HG02852 (cell line): ENCODE results near the gene ELOA.
A peak's percentile ranks its signal among the peaks of the same experiment; 100 is the strongest.
"Not testable (repeated sequence)": the region's sequence is repeated elsewhere in the genome, so short reads cannot be mapped to it uniquely, and the experiment has no call there.

Experiments
- ATAC-seq: cut with Tn5 transposase; IDR thresholded peaks from one replicate; pipeline ENCODE4 v1.9.1; 2021; ENCODE audit warnings: mild to moderate bottlenecking, moderate library complexity; ENCODE audit not compliant: unreplicated experiment

Gene ELOA

DNA sequence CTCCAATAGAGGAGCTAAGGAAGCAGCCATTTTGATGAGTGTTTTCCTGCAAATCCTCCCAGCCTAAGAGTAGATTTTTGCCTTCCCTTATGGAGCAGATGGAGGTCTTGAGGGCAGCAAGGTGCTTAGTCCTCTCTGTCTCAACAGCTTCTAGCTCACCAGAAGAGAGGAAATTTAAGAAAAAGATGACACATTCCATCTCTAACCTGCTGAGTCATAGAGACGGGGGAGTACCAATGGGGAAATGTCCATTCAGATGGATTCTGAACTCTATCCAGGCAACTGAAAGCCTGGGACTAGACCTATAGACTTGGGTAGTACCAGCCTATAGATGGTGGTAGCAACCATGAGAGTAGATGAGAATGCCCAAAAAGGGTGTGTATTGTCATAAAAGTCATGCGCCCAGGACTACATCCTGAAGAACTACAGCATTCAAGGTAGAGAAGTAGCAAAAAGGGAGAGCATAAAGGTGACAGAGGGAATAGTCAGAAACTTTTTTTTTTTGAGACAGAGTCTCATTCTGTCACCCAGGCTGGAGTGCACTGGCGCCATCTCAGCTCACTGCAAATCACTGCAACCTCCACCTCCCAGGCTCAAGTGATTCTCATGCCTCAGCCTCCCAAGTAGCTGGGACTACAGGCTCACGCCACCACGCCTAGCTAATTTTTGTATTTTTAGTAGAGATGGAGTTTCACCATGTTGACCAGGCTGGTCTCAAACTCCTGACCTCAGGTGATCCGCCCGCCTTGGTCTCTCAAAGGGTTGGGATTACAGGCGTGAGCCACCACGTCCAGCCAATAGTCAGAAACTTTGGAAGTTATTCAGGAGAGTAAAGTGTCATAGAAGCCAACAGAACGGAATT lies 10.7 kb upstream of the ELOA start:
- ATAC-seq, result no peak

DNA sequence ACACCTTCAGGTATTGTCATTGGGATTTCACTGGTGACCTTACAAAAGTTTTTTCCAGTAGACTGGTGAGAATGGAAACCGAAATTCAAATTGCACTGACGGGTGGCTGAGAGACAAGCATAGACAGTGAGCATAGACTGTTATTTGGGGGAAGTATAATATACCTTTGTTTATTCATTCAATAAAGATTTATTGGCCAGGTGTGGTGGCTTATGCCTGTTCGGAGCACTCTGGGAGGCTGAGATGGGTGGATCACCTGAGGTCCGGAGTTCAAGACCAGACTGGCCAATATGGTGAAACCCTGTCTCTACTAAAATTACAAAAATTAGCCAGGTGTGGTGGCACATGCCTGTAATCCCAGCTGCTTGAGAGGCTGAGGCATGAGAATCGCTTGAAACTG lies 10.0 kb upstream of the ELOA start:
- ATAC-seq, result not testable (repeated sequence)

DNA sequence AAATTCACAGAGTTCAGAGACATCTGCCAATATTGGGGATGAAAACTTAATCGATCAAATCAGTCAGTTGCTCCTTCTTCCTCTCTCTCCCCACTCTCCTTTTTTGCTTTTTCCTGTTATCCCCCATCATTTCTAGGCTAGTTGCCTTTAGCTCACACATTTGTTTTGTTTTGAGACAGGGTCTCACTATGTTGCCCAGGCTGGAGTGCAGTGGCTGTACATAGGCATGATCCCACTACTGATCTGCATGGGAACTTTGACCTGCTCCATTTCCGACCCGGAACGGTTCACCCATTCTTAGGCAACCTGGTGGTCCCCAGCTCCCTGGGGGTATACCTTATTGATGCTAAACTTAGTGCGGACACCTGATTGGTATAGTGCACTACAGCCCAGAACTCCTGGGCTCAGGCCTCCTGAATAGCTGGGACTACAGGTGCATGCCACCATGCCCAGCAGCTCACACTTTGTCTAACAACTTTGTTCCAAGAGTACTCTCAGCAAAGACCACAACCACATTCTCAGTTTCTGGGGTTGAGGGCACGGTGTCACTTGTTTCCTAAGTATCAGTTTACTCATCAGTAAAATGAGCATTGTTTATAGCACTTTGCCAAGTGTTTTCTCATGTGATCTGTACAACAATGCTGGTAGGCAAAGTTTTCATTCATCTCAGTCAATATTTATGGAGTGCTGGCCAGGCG lies 6.7 kb upstream of the ELOA start:
- ATAC-seq, result no peak

DNA sequence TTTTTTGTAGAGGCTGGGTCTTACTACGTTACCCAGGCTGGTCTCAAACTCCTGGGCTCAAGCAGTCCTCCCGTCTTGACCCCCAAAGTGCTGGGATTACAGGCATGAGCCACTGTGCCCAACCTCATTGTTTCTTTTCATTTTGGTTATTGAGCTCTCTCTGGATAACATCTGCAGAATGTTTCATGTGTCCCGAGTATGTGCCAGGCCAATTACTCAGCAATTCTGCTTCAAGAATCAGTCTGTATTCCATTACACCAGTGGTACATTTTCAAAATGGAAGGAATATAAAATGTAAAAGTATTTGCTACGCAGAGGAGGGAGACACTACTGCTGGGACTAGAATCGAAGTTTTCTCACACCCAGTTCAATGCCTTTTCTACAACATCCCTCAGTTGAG lies 1.7 kb upstream of the ELOA start:
- no peak for ATAC-seq

DNA sequence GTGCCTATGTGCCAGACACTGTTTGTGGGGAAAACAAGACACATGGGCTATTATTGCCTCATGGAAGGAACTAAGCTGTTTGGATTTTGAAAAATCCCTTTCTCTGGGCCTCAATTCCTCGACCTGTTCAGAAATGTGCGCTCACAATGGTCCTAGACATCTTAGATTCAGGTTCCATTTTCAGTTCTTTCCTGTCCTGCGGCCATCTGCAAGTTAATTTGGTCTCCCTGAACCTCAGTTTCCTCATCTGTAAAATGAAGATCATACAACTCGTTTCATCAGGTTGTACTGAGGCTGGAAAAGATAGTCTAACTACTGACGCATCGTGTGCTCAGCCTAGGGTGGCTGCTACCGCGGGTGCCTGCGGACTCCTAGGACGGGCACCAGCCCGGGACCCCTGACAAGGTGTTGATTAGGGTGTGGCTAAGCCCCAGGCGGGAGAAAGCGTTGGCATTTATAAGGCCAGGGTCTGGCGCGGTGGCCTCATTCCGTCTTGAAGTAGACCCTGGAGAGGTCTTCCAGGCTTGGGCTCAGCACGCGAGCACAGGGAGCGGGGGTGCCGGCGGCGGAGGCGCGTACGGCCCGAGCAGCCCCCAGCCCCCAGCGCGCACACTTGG lies 493 bp upstream of the ELOA start:
- ATAC-seq, result peak; percentile 17

DNA sequence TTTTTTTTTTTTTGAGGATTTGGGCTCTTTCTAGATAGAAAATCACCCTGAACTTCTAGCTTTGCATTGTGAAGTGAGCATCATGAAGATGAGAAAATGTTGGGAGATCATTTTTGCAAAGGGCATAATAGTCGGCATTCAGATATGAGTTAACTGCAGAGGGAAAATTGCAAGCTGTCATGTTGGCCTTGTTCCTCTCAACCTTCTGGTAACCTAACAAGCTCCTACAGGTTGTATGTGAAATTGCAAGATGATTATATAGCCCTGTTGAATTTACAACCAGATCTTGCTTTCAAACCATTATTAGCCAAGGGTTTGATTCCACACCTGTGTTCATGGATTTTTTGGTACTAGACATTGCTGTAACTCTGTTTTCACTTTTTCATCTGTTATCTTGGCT lies 2.2 kb downstream of the ELOA start:
- no peak for ATAC-seq

DNA sequence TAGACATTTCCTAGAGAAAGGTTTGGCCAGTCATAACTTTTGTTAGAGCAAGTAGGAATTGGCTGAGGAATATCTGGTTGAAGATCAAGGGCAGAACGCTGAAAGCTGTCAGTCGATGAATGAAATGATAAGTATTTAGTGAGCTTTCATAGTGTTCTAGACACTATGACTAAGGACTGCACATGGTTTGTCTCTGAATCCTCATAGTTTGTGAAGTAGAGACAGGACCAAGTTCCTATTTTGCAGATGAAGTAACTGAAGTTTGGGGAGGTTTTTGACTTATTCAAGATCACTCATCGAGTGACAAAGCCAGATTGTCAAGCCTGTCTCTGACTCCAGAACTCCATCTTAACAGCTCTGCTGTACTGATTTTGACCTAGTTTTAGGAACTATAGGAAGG lies 4.7 kb downstream of the ELOA start:
- no peak for ATAC-seq

DNA sequence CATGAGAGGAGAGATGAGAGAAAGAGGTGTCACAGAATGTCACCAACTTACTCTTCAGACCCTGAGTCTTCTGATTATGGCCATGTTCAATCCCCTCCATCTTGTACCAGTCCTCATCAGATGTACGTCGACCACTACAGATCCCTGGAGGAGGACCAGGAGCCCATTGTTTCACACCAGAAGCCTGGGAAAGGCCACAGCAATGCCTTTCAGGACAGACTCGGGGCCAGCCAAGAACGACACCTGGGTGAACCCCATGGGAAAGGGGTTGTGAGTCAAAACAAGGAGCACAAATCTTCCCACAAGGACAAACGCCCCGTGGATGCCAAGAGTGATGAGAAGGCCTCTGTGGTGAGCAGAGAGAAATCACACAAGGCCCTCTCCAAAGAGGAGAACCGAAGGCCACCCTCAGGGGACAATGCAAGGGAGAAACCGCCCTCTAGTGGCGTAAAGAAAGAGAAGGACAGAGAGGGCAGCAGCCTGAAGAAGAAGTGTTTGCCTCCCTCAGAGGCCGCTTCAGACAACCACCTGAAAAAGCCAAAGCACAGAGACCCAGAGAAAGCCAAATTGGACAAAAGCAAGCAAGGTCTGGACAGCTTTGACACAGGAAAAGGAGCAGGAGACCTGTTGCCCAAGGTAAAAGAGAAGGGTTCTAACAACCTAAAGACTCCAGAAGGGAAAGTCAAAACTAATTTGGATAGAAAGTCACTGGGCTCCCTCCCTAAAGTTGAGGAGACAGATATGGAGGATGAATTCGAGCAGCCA lies 8.0 kb downstream of the ELOA start:
- ATAC-seq, result no peak

DNA sequence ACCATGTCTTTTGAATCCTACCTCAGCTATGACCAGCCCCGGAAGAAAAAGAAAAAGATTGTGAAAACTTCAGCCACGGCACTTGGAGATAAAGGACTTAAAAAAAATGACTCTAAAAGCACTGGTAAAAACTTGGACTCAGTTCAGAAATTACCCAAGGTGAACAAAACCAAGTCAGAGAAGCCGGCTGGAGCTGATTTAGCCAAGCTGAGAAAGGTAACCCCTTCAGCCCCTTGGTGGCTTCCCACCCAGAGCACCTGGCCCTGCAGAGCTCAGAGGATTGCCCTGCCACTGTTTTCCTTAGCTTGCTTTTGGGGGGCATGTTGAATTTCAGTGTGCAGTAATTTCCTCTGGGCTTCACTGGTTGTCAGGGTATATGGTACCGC lies 8.5 kb downstream of the ELOA start:
- ATAC-seq, result no peak

DNA sequence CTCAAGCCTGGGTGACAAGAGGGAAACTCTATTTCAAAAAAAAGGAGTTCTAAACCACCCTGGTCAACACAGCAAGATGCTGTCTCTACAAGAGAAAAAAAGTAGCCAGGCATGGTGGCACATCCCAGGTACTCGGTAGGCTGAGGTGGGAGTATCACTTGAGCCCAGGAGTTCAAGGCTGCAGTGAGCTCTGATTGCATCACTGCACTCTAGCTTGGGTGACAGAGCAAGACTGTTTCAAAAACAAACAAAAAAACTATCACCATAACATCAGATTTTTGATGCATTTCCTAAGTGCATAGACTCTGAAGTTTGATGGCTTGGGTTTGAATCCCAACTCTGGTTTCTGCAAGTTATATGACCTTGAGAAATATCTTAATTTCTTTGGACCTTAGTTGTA lies 9.6 kb downstream of the ELOA start:
- no peak for ATAC-seq

DNA sequence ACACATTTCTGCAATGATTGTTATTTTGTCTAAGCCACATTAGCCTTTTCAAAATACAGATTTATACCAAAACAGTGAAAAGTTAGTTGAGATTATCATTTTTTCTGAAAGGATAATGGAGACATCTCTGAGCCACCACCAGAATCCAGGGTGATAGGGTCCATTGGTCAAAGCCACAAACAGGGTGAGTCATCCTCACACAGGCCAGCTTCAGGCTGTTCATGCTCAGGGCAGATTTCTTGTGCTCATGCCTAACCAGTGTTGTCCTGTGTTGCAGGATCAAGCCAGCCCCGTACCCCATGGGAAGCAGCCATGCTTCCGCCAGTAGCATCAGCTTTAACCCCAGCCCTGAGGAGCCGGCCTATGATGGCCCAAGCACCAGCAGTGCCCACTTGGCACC lies 13.4 kb downstream of the ELOA start:
- no peak for ATAC-seq

DNA sequence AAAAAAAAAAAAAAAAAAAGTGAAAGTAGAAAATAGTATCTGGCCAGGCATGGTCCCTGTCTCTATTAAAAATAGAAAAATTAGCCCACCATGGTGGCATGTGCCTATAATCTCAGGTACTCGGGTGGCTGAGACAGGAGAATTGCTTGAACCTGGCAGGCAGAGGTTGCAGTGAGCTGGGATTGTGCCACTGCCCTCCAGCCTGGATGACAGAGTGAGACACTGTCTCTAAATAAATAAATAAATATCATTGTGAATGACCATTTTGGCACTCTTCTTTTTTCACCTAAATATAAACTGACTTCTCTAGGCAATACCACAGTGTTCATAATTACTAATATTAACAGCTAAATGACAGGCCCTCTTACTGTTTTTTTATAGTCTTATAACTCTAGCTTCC lies 14.5 kb downstream of the ELOA start:
- ATAC-seq, result no peak

DNA sequence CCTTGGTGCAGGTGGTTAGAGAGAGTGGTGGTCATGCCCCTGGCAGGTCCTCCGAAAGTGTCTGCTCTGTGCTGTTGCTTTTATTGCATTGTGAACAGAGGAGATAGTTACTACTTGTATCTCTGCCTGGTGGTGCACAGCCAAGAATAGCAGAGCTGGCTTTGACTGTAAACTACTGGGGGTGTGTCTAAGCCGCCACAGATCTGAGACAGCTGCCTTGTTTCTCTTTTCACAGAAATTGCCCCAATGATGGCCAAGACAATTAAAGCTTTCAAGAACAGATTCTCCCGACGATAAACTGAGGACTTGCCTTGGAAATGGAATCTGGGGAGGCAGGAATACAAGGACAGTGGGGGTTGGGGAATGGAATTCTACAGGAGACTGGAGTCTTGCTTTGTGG lies 16.0 kb downstream of the ELOA start:
- ATAC-seq, result no peak

DNA sequence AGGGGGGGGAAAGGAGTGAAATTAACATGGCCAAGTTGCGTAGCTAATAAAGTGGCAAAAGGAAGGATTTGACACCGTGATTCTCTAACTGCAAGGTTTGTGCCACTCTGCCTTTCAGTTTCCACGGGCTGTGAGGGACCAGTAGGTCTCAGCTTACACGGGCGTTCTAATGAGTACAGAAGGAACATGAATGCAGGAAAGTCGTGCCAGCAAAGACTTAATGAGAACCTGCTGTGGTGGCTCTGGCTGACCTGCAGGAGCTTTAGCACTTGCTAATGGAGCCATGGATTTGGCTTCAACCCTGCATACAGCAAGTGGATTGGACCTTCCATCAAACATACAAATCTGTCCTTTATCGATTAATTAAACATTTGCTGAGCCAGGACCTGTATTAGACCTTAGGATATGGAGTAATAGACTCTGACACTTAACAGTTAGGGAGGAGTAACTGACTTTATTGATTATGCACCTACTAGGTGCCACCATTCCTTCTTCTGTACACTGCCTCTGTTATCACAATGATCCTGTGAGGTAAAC lies 19.8 kb downstream of the ELOA start:
- no peak for ATAC-seq

DNA sequence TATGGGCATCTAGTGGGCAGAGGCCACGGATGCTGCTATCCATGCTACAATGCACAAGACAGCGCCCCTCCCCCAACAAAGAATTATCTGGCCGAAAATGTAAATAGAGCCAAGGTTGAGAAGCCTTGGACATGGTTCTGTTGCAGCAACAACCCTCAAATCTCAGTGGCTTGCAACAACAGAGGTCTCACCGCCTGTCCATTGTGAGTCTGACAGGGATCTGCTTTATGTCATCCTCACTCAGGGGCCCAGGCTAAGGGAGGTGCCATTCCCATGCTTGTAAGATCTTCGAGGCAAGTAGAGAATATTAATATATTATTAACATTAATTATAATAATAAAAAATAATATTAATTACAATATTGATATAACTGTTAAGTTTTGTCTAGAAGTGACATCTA lies 25.5 kb downstream of the ELOA start:
- no peak for ATAC-seq

DNA sequence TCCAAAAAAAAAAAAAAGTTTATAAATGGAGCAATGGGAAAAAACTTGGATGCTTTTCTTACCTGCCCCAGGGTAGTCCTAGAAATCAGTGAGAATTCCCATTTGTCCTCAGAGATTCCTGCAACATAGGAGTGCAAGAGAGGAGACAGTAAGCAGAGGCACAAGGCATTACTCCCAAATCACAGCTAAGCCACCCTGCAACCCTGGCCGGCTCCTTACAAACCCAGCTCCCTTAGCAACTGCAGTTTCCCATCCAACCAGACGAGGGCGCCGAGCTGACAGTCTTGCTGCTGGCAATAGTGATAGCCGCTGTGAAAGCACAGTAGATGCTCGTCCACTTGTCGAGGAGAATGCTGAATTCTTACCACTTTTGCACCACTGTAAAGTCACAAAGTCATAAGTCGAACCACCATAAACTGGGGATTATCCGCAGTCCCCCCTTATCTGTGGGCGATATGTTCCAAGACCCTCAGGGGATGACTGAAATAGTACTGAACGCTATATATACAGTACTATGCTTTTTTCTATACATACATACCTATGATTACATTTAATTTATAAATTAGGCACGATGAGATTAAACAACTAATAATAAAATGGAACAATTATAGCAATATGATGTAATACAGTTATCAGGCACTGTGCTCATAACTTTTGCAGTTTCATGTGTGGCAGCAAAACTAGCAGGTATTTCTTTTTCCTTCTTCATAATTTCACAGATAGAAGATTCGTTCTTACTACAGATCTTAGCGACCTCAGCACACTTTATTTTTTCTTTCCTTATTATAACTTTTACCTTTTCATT lies 29.0 kb downstream of the ELOA start:
- ATAC-seq, result no peak

DNA sequence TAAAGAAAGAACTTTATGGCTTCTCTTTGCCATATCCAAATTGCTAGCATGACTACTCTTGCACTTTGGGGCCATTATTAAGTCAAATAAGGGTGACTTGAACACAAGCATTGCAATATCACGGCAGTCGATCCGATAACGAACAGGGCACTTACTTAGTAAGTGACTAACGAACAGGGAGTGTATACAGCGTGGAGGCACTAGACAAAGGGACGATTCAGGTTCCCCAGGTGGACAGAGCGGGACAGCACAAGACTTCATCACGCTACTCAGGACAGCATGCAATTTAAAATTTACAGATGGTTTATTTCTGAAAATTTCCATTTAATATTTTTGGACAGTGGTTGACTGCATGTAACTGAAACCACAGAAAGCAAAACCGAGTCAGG lies 29.6 kb downstream of the ELOA start:
- no peak for ATAC-seq

DNA sequence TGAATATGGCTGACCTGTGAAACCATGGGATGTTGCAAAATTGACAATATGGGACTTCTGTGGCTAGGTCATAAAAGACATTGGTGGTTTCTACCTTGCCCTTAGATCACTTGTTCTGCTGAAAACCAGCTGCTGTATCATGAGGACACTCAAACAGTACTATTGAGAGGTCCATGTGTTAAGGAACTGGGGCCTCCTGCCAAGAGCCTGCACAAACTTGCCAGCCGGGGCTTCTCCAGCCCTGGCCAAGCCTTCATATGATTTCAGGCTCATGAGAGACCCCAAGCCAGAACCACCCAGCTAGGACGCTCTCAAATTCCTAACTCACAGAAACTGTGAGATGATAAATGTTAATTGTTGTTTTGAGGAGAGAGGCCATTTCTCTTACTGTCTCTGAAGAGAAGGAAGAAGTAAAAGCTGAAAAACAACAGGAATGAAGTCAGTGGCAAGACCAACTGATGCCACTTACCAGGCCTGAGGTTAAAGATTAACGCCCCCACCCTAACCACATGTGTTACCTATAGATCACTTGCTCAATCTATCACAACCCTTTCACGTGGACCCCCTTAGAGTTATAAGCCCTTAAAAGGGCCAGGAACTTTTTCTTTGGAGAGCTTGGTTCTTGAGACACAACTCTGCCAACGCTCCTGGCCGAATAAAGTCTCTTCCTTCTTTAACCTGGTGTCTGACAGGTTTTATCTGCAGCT lies 31.1 kb downstream of the ELOA start:
- no peak for ATAC-seq

DNA sequence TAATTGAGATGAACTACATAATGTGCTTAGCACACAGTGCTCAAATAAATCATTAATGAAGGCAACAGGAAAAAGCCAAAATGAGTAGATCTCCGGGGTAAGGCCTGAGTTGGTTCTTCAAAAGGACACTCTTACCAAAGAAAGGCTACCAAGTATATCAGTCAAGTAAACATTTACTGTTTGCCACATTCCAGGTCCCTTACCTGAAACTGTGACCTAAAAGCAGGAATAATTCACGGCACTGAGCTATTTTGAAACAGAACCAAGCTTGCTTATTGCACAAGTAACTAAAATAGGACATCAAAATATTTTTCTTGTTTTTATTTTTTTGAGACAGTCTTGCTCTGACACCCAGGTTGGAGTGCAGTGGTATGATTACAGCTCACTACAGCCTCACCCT lies 32.9 kb downstream of the ELOA start:
- ATAC-seq, result no peak
